ENCODE results near the gene CDR2L.

- no peak for TF ChIP-seq CTCF (IDR thresholded peaks at IDR 0.05; ENCODE audit: low read depth, low read length, poor library complexity, severe bottlenecking)
- no peak for TF ChIP-seq EZH2phosphoT487 (IDR thresholded peaks at IDR 0.05; ENCODE audit: borderline replicate concordance, low read length)
These were observed 12.1 kb downstream of the CDR2L start for GRCh38 chr17:74999523-74999922.

All from DOHH2 (cell line).